SH-SY5Y (cell line): Measurements from ENCODE around the gene NKRF.

Experiments used
- GATA2 ChIP-seq: IDR thresholded peaks from 2 replicates; pipeline ENCODE4 v1.6.1; 2011; ENCODE audit warnings: mild to moderate bottlenecking, low read depth, low read length
- GATA3 ChIP-seq: IDR thresholded peaks from 2 replicates; pipeline ENCODE4 v1.6.1; 2011; ENCODE audit warnings: low read depth, mild to moderate bottlenecking, low read length, moderate library complexity

DNA sequence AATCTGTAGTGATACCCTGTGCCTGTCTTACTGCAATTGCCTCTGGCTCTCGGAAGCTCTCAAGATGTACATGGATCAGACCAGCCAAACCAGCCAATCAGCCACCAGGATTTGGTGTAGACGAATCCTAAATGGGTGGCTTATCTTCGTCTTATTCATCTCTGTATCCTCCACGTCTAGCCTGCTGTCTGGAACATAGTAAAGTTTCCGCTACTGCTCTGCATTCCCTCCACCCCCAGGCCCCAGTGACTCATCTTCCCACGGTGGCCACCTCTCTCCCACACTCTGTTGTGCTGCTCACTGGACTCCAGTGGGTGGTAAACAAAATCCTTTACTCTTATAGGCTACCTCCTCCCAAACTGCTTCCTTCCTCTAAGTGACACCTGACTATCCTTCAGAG is 48.9 kb upstream of the NKRF start:
- TF ChIP-seq GATA3 (no peak), GATA2 (no peak)
